Measurements from ENCODE around the gene DMRT3.

Gene DMRT3

DNA sequence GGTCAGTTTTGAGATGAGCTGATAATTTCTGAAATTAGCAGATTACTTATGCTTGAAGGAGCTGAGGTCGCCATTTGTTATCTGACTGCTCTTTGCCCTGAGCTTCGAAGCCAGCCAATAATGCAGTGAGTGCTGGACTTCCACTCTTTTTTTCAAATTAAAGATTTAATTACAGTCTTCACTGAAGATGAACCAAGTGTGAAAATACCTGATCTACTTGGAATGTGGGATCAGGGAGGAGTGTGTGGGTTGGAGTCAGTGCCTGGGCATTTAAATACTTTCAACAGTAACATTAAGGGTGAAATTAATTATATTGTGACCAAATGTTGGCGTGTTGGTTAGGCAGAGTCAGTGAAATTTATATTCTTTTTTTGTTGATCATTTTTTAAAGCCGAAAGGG is 23.9 kb upstream of the DMRT3 start:
- Histone ChIP-seq H3K4me1 (ENCODE audit: control insufficient read depth, insufficient read depth, low read length) (no peaks in the 10 kb centered on the region), H3K27me3 (ENCODE audit: control insufficient read depth, insufficient read depth, low read length) (peaks cover 25% of the 10 kb centered on the region), H3K9me3 (replicated peaks; ENCODE audit: low read length) (no peaks in the 10 kb centered on the region)

DNA sequence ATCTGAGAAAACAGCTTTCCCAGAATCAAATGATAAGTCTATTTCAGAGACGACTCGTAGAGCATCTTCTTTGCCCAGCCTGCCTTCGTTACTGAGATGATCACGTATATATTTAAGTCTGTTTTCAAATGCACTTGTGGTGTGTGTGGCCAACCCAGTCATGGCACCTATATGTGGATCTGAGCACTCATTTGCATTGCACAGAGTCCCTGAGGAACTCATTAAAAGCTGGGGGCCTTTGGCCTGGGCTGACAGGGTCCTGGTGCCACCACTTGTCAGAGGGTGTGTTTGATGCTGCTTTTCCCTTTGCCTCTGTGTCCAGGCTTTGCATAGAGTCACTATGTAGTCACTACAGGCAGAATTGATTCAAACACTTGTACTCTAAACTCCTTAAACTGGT is 17.4 kb upstream of the DMRT3 start:
- Histone ChIP-seq H3K4me1 (ENCODE audit: control insufficient read depth, insufficient read depth, low read length) (peaks cover 3% of the 10 kb centered on the region), H3K4me2 (ENCODE audit: low read length) (no peak overlapping the region), H3K36me3 (ENCODE audit: insufficient read depth, low read length) (no peaks in the 10 kb centered on the region), H3K9me3 (replicated peaks; ENCODE audit: low read length) (no peaks in the 10 kb centered on the region), H3K4me3 (ENCODE audit: low read length) (no peak overlapping the region), H3K9ac (ENCODE audit: low read depth, low read length) (no peak overlapping the region), H3K27me3 (ENCODE audit: control insufficient read depth, insufficient read depth, low read length) (peaks cover 26% of the 10 kb centered on the region)

More for the DNA sequence above, 23.9 kb upstream of the DMRT3 start:
- H3K36me3 ChIP-seq (ENCODE audit: insufficient read depth, low read length): no peaks in the 10 kb centered on the region
- no peak overlapping the region for H3K9ac ChIP-seq (ENCODE audit: low read depth, low read length)
- no peak overlapping the region for H3K4me3 ChIP-seq (ENCODE audit: low read length)
- H3K4me2 ChIP-seq (ENCODE audit: low read length): no peak overlapping the region

DNA sequence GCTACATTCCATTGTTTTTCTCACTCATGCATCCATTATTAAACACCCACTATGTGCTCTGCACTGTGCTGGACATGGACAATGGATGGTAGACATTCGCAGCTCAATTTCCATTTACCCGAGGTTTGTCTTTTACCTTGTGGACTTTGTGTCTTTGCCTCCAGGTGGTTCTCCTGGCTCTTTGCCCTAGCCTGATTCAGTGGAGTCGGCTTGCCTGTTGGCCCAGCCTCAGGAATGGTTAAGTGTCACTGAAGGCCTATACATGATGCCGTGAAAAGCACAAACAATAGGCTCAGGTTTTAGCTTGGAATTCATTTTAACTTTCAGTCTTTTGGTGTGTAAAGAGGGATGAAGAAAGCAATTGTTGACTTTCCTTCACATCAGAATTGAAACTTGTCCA is 16.5 kb upstream of the DMRT3 start:
- no peaks in the 10 kb centered on the region for H3K9me3 ChIP-seq (replicated peaks; ENCODE audit: low read length)
- H3K36me3 ChIP-seq (ENCODE audit: insufficient read depth, low read length): no peaks in the 10 kb centered on the region
- no peak overlapping the region for H3K9ac ChIP-seq (ENCODE audit: low read depth, low read length)
- peaks cover 30% of the 10 kb centered on the region for H3K27me3 ChIP-seq (ENCODE audit: control insufficient read depth, insufficient read depth, low read length)
- H3K4me3 ChIP-seq (ENCODE audit: low read length): no peak overlapping the region
- H3K4me1 ChIP-seq (ENCODE audit: control insufficient read depth, insufficient read depth, low read length): peaks cover 3% of the 10 kb centered on the region
- H3K4me2 ChIP-seq (ENCODE audit: low read length): no peak overlapping the region

DNA sequence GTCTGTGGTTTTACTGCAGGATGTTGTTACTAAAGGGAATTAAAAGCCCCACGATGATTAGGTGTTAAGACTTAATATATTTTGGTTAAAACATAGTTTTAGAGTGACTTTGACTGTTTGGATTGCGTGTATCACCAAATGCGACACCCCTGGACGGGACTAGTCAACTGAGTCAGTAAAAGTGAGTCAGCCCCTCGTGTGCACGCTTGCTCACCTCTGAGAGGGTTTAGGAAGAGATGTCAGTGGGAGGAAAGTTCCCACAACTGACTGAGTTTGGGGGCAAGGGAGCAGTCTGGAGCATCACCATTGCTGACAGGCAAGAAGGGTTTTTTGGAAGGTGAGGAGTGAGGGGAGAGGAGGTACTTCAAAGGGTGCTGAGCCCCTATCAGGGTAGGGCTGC is 14.4 kb upstream of the DMRT3 start:
- Histone ChIP-seq H3K9me3 (replicated peaks; ENCODE audit: low read length) (no peaks in the 10 kb centered on the region), H3K4me1 (ENCODE audit: control insufficient read depth, insufficient read depth, low read length) (peaks cover 3% of the 10 kb centered on the region), H3K4me2 (ENCODE audit: low read length) (no peak overlapping the region), H3K4me3 (ENCODE audit: low read length) (no peak overlapping the region), H3K36me3 (ENCODE audit: insufficient read depth, low read length) (no peaks in the 10 kb centered on the region), H3K9ac (ENCODE audit: low read depth, low read length) (no peak overlapping the region), H3K27me3 (ENCODE audit: control insufficient read depth, insufficient read depth, low read length) (peaks cover 39% of the 10 kb centered on the region)

DNA sequence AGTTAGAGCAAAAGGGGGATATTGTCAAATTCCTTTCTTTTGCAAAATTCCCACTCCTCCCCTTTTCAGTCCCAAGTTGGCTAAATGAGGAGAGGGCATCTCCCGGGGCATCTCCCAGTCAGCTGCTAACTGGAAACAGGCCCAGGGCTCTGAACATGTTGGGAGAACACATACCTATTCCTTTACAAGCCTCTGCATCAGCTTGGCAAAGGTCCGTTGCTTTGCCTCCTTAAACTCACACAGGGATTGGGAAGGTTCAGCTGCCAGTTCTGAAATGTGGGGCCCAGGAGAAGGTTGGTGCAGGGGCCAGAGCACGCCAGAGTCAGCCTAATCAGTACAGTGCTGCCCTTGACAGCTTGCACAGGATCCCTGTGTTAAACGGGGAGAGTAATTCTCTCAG is 11.0 kb upstream of the DMRT3 start:
- Histone ChIP-seq H3K4me2 (ENCODE audit: low read length) (no peak overlapping the region), H3K27me3 (ENCODE audit: control insufficient read depth, insufficient read depth, low read length) (peaks cover 48% of the 10 kb centered on the region), H3K9me3 (replicated peaks; ENCODE audit: low read length) (no peaks in the 10 kb centered on the region), H3K4me3 (ENCODE audit: low read length) (no peak overlapping the region), H3K36me3 (ENCODE audit: insufficient read depth, low read length) (no peaks in the 10 kb centered on the region), H3K4me1 (ENCODE audit: control insufficient read depth, insufficient read depth, low read length) (peaks cover 8% of the 10 kb centered on the region), H3K9ac (ENCODE audit: low read depth, low read length) (no peak overlapping the region)

DNA sequence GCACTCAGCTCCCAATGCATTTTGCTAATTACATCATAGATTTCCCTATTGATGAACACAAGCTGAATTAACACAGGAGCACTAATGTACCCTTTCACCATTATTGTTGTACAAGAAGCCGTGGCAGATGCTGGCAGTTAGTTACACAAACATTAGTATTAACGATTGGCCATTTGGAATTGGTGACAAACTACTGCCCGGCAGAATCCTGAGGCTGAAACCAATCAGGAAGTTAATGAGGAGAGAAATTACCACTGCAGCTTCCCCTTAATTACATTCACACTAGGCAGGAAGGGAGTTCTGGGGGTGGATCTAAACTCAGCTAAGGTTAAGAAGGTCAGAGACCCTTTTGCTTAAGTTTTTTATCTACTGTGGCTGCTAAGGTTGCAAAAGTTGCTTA is 9.6 kb upstream of the DMRT3 start:
- no peak overlapping the region for H3K4me3 ChIP-seq (ENCODE audit: low read length)
- H3K36me3 ChIP-seq (ENCODE audit: insufficient read depth, low read length): no peaks in the 10 kb centered on the region
- H3K4me1 ChIP-seq (ENCODE audit: control insufficient read depth, insufficient read depth, low read length): peaks cover 8% of the 10 kb centered on the region
- H3K4me2 ChIP-seq (ENCODE audit: low read length): no peak overlapping the region
- H3K27me3 ChIP-seq (ENCODE audit: control insufficient read depth, insufficient read depth, low read length): peaks cover 46% of the 10 kb centered on the region
- no peak overlapping the region for H3K9ac ChIP-seq (ENCODE audit: low read depth, low read length)
- no peaks in the 10 kb centered on the region for H3K9me3 ChIP-seq (replicated peaks; ENCODE audit: low read length)

DNA sequence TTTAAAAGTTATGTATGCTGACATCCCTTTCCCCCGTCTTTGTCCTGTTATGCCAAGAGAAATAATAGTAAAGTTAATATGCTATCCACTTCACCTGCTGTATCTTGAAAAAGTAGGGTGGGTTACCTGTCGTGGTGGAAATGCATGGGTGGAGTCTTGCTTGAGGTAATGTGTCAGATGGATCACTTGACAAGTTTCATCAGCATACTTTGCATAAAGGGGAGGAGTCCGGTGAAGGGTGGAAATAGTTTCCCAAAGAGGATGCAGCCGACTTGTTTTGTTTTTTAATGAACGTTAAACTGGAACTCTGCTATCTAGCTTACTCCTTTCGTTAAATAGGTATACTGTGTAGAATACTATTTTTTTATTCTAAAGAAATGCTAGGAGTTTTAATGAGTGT is 9.0 kb upstream of the DMRT3 start:
- Histone ChIP-seq H3K4me2 (ENCODE audit: low read length) (no peak overlapping the region), H3K27me3 (ENCODE audit: control insufficient read depth, insufficient read depth, low read length) (peaks cover 46% of the 10 kb centered on the region), H3K36me3 (ENCODE audit: insufficient read depth, low read length) (no peaks in the 10 kb centered on the region), H3K4me1 (ENCODE audit: control insufficient read depth, insufficient read depth, low read length) (peaks cover 8% of the 10 kb centered on the region), H3K9ac (ENCODE audit: low read depth, low read length) (no peak overlapping the region), H3K9me3 (replicated peaks; ENCODE audit: low read length) (no peaks in the 10 kb centered on the region), H3K4me3 (ENCODE audit: low read length) (no peak overlapping the region)

DNA sequence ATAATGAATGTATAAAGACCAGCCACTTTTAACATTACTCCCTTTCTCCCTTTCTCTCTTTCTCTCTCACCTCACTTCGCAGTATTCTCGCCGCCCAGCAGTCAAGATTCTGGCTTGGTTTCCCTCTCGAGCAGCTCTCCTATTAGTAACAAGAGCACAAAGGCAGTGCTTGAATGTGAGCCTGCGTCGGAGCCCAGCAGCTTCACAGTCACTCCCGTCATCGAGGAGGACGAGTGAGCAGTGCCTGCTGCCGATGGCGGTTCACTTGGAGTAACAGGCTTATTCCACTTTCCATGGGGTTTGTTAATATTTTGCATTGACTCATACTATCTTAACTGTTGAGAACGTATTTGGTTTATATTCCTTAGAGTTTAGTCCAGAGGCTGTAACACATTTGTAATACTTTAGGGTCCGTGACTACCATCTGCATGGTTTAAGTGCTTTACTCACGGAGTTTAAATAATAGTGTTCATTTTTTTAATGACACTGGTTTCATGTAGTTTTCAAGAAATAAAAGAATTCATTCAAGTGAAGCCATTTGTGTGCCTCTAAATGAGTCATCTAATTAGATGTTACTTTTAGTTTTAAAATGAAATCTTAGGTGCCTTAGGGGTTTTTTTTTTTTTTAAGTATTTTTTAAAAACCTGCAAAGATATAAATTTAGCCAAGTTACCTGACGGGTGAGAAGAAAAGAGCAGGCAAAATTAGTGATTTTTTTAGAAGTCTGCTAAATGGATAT is 8.4 kb upstream of the DMRT3 start:
- Histone ChIP-seq H3K9ac (ENCODE audit: low read depth, low read length) (no peak overlapping the region), H3K27me3 (ENCODE audit: control insufficient read depth, insufficient read depth, low read length) (peaks cover 45% of the 10 kb centered on the region), H3K4me1 (ENCODE audit: control insufficient read depth, insufficient read depth, low read length) (peaks cover 8% of the 10 kb centered on the region), H3K4me3 (ENCODE audit: low read length) (no peak overlapping the region), H3K36me3 (ENCODE audit: insufficient read depth, low read length) (no peaks in the 10 kb centered on the region), H3K4me2 (ENCODE audit: low read length) (peak overlapping the region; percentile 57), H3K9me3 (replicated peaks; ENCODE audit: low read length) (no peaks in the 10 kb centered on the region)

DNA sequence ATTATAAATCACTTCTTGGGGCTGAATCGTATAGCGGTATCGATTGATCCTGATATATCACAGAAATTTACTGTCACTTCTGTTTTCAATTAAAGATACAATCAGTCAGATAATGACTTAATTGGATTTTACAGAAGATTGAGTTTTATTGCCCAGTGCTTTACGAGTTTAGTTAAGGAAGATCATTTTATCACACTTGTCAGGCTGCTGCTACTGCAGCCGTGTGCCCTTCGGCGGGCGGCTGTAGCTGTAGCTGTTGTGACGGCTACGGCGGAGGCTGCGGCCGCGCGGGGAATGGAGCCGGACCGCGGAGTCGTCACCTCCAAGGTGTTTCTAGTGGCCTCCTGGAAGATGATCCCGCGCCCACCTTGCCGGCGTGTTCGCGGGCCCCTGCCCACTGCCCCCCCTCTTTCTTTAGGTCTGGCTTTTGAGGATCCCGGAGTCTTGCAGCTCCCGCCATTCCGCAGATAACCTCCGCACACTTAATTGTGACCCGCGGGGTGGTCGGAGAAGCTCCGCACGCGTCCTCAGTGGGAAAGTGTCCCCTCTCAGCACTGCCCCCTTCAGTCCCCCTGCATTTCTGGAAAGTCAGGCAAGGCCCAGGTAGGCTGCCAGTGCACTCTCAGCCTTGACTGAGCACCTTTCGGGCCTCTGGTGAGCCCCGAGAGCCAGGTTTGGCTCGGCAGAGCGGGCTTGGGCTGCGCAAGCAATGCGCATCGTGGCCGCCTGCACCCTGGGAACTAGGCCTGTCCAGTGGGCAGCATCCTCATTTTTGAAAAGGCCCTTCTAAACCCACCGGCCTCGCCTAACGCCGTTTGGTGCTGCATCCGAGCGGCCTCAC is 6.9 kb upstream of the DMRT3 start:
- H3K9ac ChIP-seq (ENCODE audit: low read depth, low read length): no peak overlapping the region
- no peaks in the 10 kb centered on the region for H3K9me3 ChIP-seq (replicated peaks; ENCODE audit: low read length)
- H3K4me1 ChIP-seq (ENCODE audit: control insufficient read depth, insufficient read depth, low read length): peaks cover 8% of the 10 kb centered on the region
- H3K4me2 ChIP-seq (ENCODE audit: low read length): no peak overlapping the region
- peaks cover 48% of the 10 kb centered on the region for H3K27me3 ChIP-seq (ENCODE audit: control insufficient read depth, insufficient read depth, low read length)
- no peak overlapping the region for H3K4me3 ChIP-seq (ENCODE audit: low read length)
- H3K36me3 ChIP-seq (ENCODE audit: insufficient read depth, low read length): no peaks in the 10 kb centered on the region

DNA sequence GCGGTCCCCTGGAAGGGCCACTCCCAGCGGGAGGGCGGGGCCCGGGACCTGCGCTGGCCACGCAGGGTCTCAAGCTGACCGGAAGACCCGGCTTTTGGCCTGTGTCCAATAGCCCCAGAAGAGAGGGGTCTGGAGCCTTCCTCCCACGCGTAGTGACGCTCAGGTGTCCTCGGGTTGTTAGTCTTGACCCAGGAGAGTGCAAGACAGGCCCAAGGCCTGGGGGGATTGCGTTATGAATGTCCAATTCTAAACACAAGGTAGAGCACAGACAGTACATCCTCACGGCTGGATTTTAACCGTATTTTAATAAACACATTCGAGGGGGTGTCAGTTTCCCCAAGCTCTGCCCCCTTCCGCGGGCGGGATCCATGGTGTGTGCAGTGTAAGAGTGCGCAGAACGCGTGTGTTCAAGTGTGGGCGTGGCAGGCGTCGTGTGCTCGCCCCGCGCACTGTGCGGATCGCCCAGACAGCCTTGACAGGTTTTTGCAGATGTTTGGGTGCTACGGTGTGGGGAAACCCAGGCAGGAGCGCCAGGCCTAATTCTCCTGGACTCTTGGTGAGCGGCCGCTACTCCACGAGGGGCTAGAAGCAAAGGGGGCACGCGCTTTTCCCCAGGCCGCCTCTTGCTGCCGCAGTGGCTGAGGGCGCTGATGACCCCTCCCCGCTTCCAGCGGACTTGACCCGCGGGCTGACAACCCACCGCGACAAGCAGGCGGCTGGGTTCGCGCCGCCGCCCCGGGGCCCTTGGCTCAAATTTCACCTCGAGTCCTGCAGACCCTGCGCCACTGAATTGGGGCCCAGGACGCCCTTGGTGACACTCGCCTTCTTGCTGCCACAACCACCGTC is 6.1 kb upstream of the DMRT3 start:
- Histone ChIP-seq H3K4me2 (ENCODE audit: low read length) (no peak overlapping the region), H3K4me1 (ENCODE audit: control insufficient read depth, insufficient read depth, low read length) (peaks cover 8% of the 10 kb centered on the region), H3K9ac (ENCODE audit: low read depth, low read length) (no peak overlapping the region), H3K9me3 (replicated peaks; ENCODE audit: low read length) (no peaks in the 10 kb centered on the region), H3K4me3 (ENCODE audit: low read length) (no peak overlapping the region), H3K36me3 (ENCODE audit: insufficient read depth, low read length) (no peaks in the 10 kb centered on the region), H3K27me3 (ENCODE audit: control insufficient read depth, insufficient read depth, low read length) (peaks cover 49% of the 10 kb centered on the region)

DNA sequence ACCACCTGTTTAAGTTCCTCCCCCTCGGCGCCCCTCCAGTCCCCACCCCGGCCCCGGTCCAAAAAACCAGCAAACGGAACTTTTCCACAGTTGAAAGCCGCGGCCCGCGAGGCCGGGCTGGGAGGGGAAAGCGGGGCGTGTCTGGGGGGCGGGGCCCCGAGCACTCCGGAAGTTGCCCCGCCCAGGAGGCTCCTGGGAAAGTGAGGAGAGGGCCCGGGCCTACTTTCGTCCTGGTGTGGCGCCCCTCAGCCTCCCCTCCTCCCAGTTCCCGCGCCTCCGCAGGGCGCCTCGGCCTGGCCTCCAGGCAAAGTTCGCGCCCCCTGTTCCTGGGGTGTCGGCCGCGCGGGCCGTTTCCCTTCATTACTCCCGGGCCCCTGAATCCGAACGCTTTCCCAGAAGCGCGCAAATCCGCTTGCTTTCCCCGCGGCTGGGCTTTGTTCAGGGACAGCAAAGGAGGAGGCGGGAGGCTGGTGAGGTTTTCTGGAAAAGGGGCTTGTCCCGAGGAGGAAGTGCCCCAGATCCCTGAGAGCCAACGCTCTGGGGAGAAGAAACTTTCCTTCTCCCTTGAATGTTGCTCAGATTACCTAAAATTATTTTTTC is 4.5 kb upstream of the DMRT3 start:
- no peaks in the 10 kb centered on the region for H3K9me3 ChIP-seq (replicated peaks; ENCODE audit: low read length)

More for the DNA sequence above, 4.5 kb upstream of the DMRT3 start:
- no peaks in the 10 kb centered on the region for H3K36me3 ChIP-seq (ENCODE audit: insufficient read depth, low read length)
- H3K27me3 ChIP-seq (ENCODE audit: control insufficient read depth, insufficient read depth, low read length): peaks cover 51% of the 10 kb centered on the region
- no peak overlapping the region for H3K9ac ChIP-seq (ENCODE audit: low read depth, low read length)
- H3K4me2 ChIP-seq (ENCODE audit: low read length): peak overlapping the region; percentile 67
- peak overlapping the region; percentile 49 for H3K4me3 ChIP-seq (ENCODE audit: low read length)
- H3K4me1 ChIP-seq (ENCODE audit: control insufficient read depth, insufficient read depth, low read length): peaks cover 8% of the 10 kb centered on the region

Measured in skeletal muscle satellite cell (primary cell).